Psoas muscle (tissue), 8 donors: Measurements from ENCODE around the gene GTPBP3. TPM values are rescaled to one million over a fixed set of nuclear protein-coding genes. Genes with fewer than 3 reads are reported as not detected.
A peak's percentile ranks its signal among the peaks of the same experiment; 100 is the strongest.

Source experiments
- ATAC-seq, 4 donors: fragments of 200-7000 bp; cut with Tn5 transposase; one replicate each; pipeline ENCODE4 v1.9.1; 2020; ENCODE audit warnings: moderate library complexity in 3 of 4, mild to moderate bottlenecking in 2 of 4
- DNase-seq, 2 donors: peaks; one replicate each; pipeline ENCODE4 v3.0.0-alpha.2; 2020
- H3K27ac ChIP-seq: fragments of 200-600 bp; one replicate; pipeline ENCODE4 v1.8.0; 2022
- H3K27me3 ChIP-seq, 3 donors: fragments of 200-600 bp in 1 of 3; one replicate each; pipeline versions ENCODE4 v1.6.1 to v1.8.0; 2013 to 2022; ENCODE audit warnings: low read length in 2 of 3, mild to moderate bottlenecking in 2 of 3, moderate library complexity in 1 of 3; ENCODE audit not compliant: insufficient read depth in 3 of 3
- H3K36me3 ChIP-seq, 2 donors: fragments of 200-600 bp in 1 of 2; one replicate each; pipeline versions ENCODE4 v1.6.1 to v1.8.0; 2013 to 2022; ENCODE audit warnings: low read depth in 1 of 2, mild to moderate bottlenecking in 1 of 2, moderate library complexity in 1 of 2; ENCODE audit not compliant: insufficient read depth in 1 of 2
- H3K4me1 ChIP-seq: fragments of 200-600 bp; one replicate; pipeline ENCODE4 v1.8.0; 2022
- H3K4me3 ChIP-seq: fragments of 200-600 bp; one replicate; pipeline ENCODE4 v1.8.0; 2022; ENCODE audit warnings: mild to moderate bottlenecking
- H3K9me3 ChIP-seq: fragments of 200-600 bp; one replicate; pipeline ENCODE4 v1.8.0; 2022
- WGBS, 3 donors: extraction: QIAGEN DNeasy Blood & Tissue Kit; methylation state at CpG; one replicate each; pipeline versions ENCODE4 v1.1.6 to v1.1.7; 2013; 5-methylcytosine and 5-hydroxymethylcytosine counted together
- intact Hi-C, 2 donors: fragments of 100-400 bp; cut with DNase I; formaldehyde crosslinking; loops; one replicate each; pipeline versions ENCODE4 v1.11.0 to v1.14.2; 2022
- polyA plus RNA-seq, 3 donors: library from polyadenylated mRNA; stranded (reverse); fragments of 200-250 nt; gene quantifications; one replicate each; pipeline ENCODE4 v1.2.3, GENCODE V29; 2013
- total RNA-seq, 4 donors: library from RNA; stranded (reverse); fragmentation: NEBNext Ultra II Directional in 2 of 4; extraction: Animal tissue kit (Norgen Biotek cat#: 25700) in 2 of 4; gene quantifications; one replicate each; pipeline versions ENCODE4 v1.2.1 to v1.2.4, GENCODE V29; 2021 to 2023
- TF ChIP-seq, protein P1 (sequence below): fragments of 200-600 bp; IDR thresholded peaks from one replicate; pipeline ENCODE4 v1.8.0; 2022; ENCODE audit warnings: antibody characterized with exemption
- donor health status: healthy with polysubstance abuse.
- donor health status: DM: no; HTN: no; CAD: no; lungs with moderate emphysema.
- donor health status: Bipolar disorder and iron deficiency.
- donor health status: healthy.
- donor health status: DM: yes; HTN: yes; CAD: no.
- donor health status: DM: no; HTN: no; CAD: no.
- donor health status: DM: no; HTN: no; CAD: no.
- donor health status: DM: yes; HTN: yes; CAD: no.

The GTPBP3 gene
- total and polyA plus RNA-seq, 7 donors = 6.2 to 16.5 (median 10.1) TPM

DNA sequence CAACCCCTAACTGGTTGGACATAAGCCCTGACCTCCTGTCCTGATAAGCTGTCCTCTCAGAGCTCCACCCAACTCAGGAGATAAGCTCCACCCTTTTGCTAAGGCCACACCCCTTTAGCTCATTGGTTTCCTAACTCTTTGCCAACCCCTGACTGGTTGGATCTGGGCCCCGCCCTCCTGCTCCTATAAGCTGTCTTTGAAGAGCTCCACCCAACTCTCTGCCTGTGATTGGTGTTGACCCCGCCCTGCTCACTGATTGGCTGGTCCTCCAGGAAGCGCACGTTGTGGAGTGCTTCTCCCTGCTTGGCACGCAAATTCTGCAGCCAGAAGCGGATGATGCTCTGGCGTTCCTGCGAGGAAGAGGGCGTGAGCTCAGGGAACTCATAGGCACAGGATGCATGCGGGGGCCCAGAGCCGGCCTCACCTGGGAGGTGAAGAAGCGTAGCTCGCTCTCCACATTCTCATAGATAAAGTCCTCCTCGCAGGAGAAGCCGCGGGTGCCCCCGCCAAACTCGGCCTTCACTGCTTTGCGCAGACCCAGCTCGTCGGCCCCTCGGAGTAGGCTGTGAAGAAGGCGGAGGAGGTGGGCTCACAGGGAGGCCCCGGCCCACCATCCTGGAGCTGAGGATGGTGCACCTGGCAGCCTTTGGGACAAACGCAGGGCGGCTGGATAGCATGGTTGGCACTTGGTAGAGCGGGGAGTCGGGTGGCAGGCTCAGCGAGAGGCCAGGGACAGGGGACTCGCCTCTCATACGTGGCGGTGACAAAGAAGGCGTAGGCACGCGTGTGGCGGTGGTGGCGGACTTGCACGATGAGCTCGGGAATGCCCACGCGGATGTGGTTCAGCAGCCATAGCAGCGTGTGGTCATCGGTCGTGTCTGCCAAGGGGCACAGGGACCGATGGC, 4.4 kb upstream of the GTPBP3 start:
- H3K36me3 ChIP-seq = peaks cover 0 to 29% of the 10 kb centered on the region in 2 donors
- H3K4me1 ChIP-seq = peaks cover 17% of the 10 kb centered on the region
- intact Hi-C loops = no loop called here
- no peak overlapping the region for H3K4me3 ChIP-seq
- DNase-seq (no peak), ATAC-seq (peak in 1 of 4 donors; percentile 7)
- H3K27ac ChIP-seq = no peak overlapping the region
- H3K27me3 ChIP-seq = no peaks in the 10 kb centered on the region
- TF ChIP-seq, protein P1, sequence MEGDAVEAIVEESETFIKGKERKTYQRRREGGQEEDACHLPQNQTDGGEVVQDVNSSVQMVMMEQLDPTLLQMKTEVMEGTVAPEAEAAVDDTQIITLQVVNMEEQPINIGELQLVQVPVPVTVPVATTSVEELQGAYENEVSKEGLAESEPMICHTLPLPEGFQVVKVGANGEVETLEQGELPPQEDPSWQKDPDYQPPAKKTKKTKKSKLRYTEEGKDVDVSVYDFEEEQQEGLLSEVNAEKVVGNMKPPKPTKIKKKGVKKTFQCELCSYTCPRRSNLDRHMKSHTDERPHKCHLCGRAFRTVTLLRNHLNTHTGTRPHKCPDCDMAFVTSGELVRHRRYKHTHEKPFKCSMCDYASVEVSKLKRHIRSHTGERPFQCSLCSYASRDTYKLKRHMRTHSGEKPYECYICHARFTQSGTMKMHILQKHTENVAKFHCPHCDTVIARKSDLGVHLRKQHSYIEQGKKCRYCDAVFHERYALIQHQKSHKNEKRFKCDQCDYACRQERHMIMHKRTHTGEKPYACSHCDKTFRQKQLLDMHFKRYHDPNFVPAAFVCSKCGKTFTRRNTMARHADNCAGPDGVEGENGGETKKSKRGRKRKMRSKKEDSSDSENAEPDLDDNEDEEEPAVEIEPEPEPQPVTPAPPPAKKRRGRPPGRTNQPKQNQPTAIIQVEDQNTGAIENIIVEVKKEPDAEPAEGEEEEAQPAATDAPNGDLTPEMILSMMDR = no peak
- 93 to 95% (median 93%) methylated on average over 45 of the region's 45 CpGs for WGBS, 3 donors
- no peaks in the 10 kb centered on the region for H3K9me3 ChIP-seq

DNA sequence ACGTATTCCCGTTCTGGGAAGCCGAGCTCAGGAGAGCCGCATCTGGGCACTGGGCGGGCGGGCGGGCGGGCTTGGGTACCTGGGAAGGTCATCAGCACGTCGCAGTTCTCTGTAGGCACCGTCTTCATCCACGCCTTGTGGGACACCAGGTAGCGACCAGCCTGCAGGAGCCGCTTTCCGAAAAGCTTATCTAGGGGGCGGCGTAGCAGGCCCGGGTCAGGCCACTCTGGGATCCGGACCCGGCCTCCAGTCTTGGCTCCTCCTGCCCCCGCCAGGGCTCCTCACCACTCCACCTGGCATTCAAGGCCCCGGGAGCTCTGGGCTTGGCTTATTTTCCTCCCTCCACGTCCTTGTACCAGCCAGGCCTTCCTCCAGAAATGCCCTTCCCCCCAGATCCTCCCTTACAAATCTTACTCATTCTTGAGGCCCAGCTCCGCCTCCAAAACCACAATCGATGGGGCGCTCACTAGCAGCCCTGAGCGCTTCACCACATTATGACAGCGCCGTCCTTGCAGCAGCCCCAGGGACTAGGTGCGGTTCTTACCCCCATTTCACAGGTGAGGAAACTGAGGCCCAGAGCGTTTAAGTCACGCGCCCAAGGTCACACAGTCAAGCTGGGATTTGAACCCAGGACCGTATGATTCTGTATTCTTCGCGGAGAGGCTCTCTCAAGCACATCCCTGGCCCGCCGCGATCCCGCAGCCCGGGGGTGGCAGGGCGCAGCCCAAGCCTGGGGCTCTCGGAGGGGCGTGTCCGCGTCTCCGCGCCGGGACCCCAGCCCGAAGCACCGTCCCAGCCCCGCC, 3.5 kb upstream of the GTPBP3 start:
- H3K27me3 ChIP-seq = no peaks in the 10 kb centered on the region
- no peaks in the 10 kb centered on the region for H3K9me3 ChIP-seq
- DNase-seq = no peak
- 43 to 49% (median 44%) methylated on average over 46 to 52 of the region's 52 CpGs for WGBS, 3 donors
- intact Hi-C loops = no loop called here
- ATAC-seq = no peak
- H3K36me3 ChIP-seq = peaks cover 0 to 36% of the 10 kb centered on the region in 2 donors
- H3K4me3 ChIP-seq = peak overlapping the region; percentile 87
- peaks cover 24% of the 10 kb centered on the region for H3K4me1 ChIP-seq
- peak overlapping the region; percentile 47 for H3K27ac ChIP-seq
- TF ChIP-seq, protein P1 = no peak

DNA sequence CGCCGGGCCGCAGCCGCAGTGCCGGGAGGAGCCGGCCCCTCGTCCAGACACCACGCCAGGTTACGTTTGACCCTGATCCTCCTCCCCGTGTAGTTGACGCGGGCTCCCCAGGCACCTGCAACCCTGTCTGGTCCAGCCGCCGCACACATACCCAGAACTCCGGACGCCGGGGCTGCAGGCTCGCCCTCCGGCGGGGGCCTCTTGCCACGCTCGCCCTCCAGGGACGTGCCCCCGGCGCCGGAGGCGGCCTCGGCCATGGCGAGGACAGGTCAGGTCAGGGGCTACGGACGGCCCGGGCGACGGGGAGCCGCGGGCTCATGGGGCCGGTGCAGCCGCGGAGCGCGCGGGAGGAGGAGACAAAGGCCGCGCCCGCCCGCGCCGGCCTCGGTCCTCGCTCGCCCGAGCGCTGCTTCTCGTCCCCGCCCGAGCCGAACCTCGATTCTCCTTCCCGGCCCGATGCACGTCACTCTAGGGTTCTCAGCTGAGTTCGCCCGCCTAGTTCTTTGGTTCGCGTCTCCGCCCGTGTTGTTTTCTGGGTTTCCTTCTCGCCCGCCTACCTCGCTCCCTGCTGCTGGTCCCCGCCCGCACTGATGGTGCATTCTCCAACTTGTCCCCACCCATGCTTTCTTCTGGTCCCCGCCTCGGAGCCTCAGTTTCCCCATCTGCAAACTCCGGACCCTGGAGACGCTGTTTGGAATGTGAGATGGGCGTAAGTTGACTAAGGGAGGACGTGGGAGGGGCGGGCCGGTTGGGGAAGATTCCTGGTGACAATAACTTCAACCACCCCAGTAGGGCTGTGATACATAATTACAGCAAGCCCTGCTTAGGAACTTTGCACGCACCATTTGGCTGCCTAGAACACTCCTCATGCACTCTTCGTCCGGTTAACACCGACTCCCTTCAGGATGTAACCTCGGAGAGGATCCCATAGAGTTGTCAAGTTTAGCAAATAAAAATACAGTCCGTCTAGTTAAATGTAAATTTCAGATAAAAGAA, 2.6 kb upstream of the GTPBP3 start, which contains the start of gene ANO8:
TSS of gene ANO8 (minus strand) at position 442 of the 996 bp plus-strand sequence. CDS start at position 257, 185 bp downstream.
- peaks cover 24% of the 10 kb centered on the region for H3K4me1 ChIP-seq
- WGBS, 3 donors = 2% methylated on average over 47 to 86 of the region's 86 CpGs

More for the DNA sequence above, 2.6 kb upstream of the GTPBP3 start, which contains the start of gene ANO8:
- Histone ChIP-seq H3K9me3 (no peaks in the 10 kb centered on the region), H3K27me3 (no peaks in the 10 kb centered on the region), H3K36me3 (peaks cover 0 to 34% of the 10 kb centered on the region in 2 donors), H3K4me3 (peak within 1 kb of the TSS; percentile 87), H3K27ac (peak within 1 kb of the TSS; percentile 47)
- intact Hi-C loops = no loop called here
- DNase-seq (peak; percentile 98 to 99), ATAC-seq (peak; percentile 75 to 79 (median 78))
- TF ChIP-seq, protein P1 = no peak
